GM23338 (cell line): ENCODE results near the gene PRODH2. TPM values are rescaled to one million over a fixed set of nuclear protein-coding genes. Genes with fewer than 3 reads are reported as not detected.

Experiments used
- ATAC-seq: fragments of 200-7000 bp; cut with Tn5 transposase; 3 replicates; pipeline ENCODE4 v1.9.1; 2020
- DNase-seq: peaks from one replicate; pipeline ENCODE4 v3.0.0-alpha.2; 2015; ENCODE audit warnings: low spot score
- H2AFZ ChIP-seq: fragments of 200-600 bp; sonication (generic); 2 replicates; pipeline ENCODE4 v1.8.0; 2016; ENCODE audit warnings: antibody characterized with exemption, mild to moderate bottlenecking, moderate library complexity
- H3F3A ChIP-seq: fragments of 200-600 bp; sonication (generic); replicated peaks from 2 replicates; pipeline ENCODE4 v1.8.0; 2017; ENCODE audit warnings: antibody characterized with exemption, mixed run types, low read depth
- H3K27ac ChIP-seq: fragments of 200-600 bp; sonication (generic); 2 replicates; pipeline ENCODE4 v1.6.1; 2016; ENCODE audit warnings: low read depth
- H3K27me3 ChIP-seq: fragments of 200-600 bp; sonication (generic); 2 replicates; pipeline ENCODE4 v1.8.0; 2016; ENCODE audit warnings: mild to moderate bottlenecking, mixed run types, moderate library complexity; ENCODE audit not compliant: insufficient read depth
- H3K36me3 ChIP-seq: fragments of 200-600 bp; sonication (generic); 2 replicates; pipeline ENCODE4 v1.8.0; 2016; ENCODE audit warnings: mild to moderate bottlenecking; ENCODE audit not compliant: insufficient read depth
- H3K4me1 ChIP-seq: fragments of 200-600 bp; sonication (generic); 2 replicates; pipeline ENCODE4 v1.8.0; 2016; ENCODE audit warnings: mild to moderate bottlenecking, moderate library complexity; ENCODE audit not compliant: insufficient read depth
- H3K4me2 ChIP-seq: fragments of 200-600 bp; sonication (generic); 2 replicates; pipeline ENCODE4 v1.7.1; 2017; ENCODE audit warnings: mixed run types
- H3K4me3 ChIP-seq: fragments of 200-600 bp; sonication (generic); 2 replicates; pipeline ENCODE4 v1.6.1; 2016; ENCODE audit warnings: mixed run types
- H3K79me2 ChIP-seq: fragments of 200-600 bp; sonication (generic); replicated peaks from 2 replicates; pipeline ENCODE4 v1.8.0; 2017; ENCODE audit warnings: mild to moderate bottlenecking; ENCODE audit not compliant: insufficient read depth
- H3K9me2 ChIP-seq: fragments of 200-600 bp; sonication (generic); 2 replicates; pipeline ENCODE4 v1.8.0; 2017; ENCODE audit not compliant: insufficient read depth
- H4K20me1 ChIP-seq: fragments of 200-600 bp; sonication (generic); replicated peaks from 2 replicates; pipeline ENCODE4 v1.8.0; 2017; ENCODE audit warnings: mild to moderate bottlenecking; ENCODE audit not compliant: insufficient read depth
- H3K27ac Mint-ChIP-seq: 2 replicates; pipeline ENCODE4 v1.8.0; 2020; ENCODE audit warnings: inconsistent platforms, mild to moderate bottlenecking, moderate library complexity, mixed read lengths
- H3K27me3 Mint-ChIP-seq: 3 replicates; pipeline ENCODE4 v1.8.0; 2022; ENCODE audit warnings: low read depth, mild to moderate bottlenecking, moderate library complexity, mixed read lengths, inconsistent platforms; ENCODE audit not compliant: insufficient read depth, poor library complexity
- H3K36me3 Mint-ChIP-seq: 3 replicates; pipeline ENCODE4 v1.8.0; 2021; ENCODE audit warnings: low read depth, mild to moderate bottlenecking, inconsistent platforms, moderate library complexity, mixed read lengths
- H3K4me1 Mint-ChIP-seq: 3 replicates; pipeline ENCODE4 v1.8.0; 2020; ENCODE audit warnings: mild to moderate bottlenecking, inconsistent platforms, mixed read lengths
- H3K4me3 Mint-ChIP-seq: 3 replicates; pipeline ENCODE4 v1.8.0; 2021; ENCODE audit warnings: moderate library complexity, mild to moderate bottlenecking, inconsistent platforms, mixed read lengths
- H3K9me3 Mint-ChIP-seq: 3 replicates; pipeline ENCODE4 v1.8.0; 2020; ENCODE audit warnings: moderate library complexity, mild to moderate bottlenecking, inconsistent platforms, mixed read lengths
- CREB1 ChIP-seq: fragments of 250-450 bp; sonication (Bioruptor Pico); IDR thresholded peaks from 2 replicates; pipeline ENCODE4 v1.5.0; 2020; ENCODE audit warnings: low read depth, mild to moderate bottlenecking, moderate library complexity
- CTCF ChIP-seq, 2 experiments: fragments of 200-600 bp in 1 of 2; sonication (generic) in 1 of 2; conservative IDR thresholded peaks; 2 replicates each; pipeline versions ENCODE4 v1.5.1 to v1.6.1; 2016 to 2017; ENCODE audit warnings: antibody characterized with exemption in 2 of 2, low read depth in 2 of 2, mild to moderate bottlenecking in 2 of 2, moderate library complexity in 1 of 2
- ETS1 ChIP-seq: IDR thresholded peaks from 2 replicates; pipeline ENCODE4 v1.6.1; 2016; ENCODE audit warnings: antibody characterized with exemption
- EZH2 ChIP-seq: fragments of 200-600 bp; sonication (generic); IDR thresholded peaks from one replicate; pipeline ENCODE4 v1.8.0; 2017; ENCODE audit warnings: antibody characterized with exemption, mild to moderate bottlenecking, low read depth; ENCODE audit not compliant: unreplicated experiment
- EZH2phosphoT487 ChIP-seq: fragments of 200-600 bp; sonication (generic); IDR thresholded peaks from one replicate; pipeline ENCODE4 v1.8.1; 2018; ENCODE audit warnings: antibody characterized with exemption; ENCODE audit not compliant: unreplicated experiment
- JUNB ChIP-seq: IDR thresholded peaks from one replicate; pipeline ENCODE4 v1.6.1; 2016; ENCODE audit warnings: antibody characterized with exemption; ENCODE audit not compliant: unreplicated experiment
- NANOG ChIP-seq: IDR thresholded peaks from 2 replicates; pipeline ENCODE4 v1.6.1; 2016; ENCODE audit warnings: antibody characterized with exemption, borderline replicate concordance
- POLR2AphosphoS5 ChIP-seq: IDR thresholded peaks from 2 replicates; pipeline ENCODE4 v1.6.1; 2016; ENCODE audit warnings: antibody characterized with exemption, low read depth
- REST ChIP-seq: IDR thresholded peaks from one replicate; pipeline ENCODE4 v1.6.1; 2018; ENCODE audit warnings: antibody characterized with exemption; ENCODE audit not compliant: unreplicated experiment
- STAT1 ChIP-seq: IDR thresholded peaks from one replicate; pipeline ENCODE4 v1.6.1; 2016; ENCODE audit warnings: antibody characterized with exemption; ENCODE audit not compliant: unreplicated experiment
- ZNF114 ChIP-seq: fragments of 250-450 bp; sonication (Bioruptor Pico); IDR thresholded peaks from 2 replicates; pipeline ENCODE4 v1.5.0; 2020; ENCODE audit warnings: mild to moderate bottlenecking, moderate library complexity
- ZNF331 ChIP-seq: fragments of 250-450 bp; sonication (Bioruptor Pico); IDR thresholded peaks from 2 replicates; pipeline ENCODE4 v1.5.0; 2020; ENCODE audit warnings: low read depth, mild to moderate bottlenecking, moderate library complexity
- ZNF462 ChIP-seq: fragments of 250-450 bp; sonication (Bioruptor Pico); IDR thresholded peaks from 2 replicates; pipeline ENCODE4 v1.5.0; 2020; ENCODE audit warnings: mild to moderate bottlenecking, moderate library complexity
- polyA plus RNA-seq: library from polyadenylated mRNA; unstranded; fragments of >200 nt; fragmentation: Nextera tagmentation; extraction: Ambion mirVana; gene quantifications from 2 replicates; pipeline ENCODE4 v1.2.1, GENCODE V29; 2016
- total RNA-seq: library from RNA; depleted of rRNA; stranded (reverse); fragments of >200 nt; shearing (Covaris generic); gene quantifications from 2 replicates; pipeline ENCODE4 v1.2.3, GENCODE V29; 2014

The PRODH2 gene
- total and polyA plus RNA-seq, 2 experiments from 2014 or later, result not detected

- no peaks in the 10 kb centered on the region for H3K36me3 ChIP-seq
- H3K27me3 ChIP-seq, result peaks cover 13% of the 10 kb centered on the region
- H2AFZ ChIP-seq, result no peak overlapping the region
- no peak overlapping the region; the same call in 1 of the 2 replicates for H3K4me3 ChIP-seq
- H3K27ac ChIP-seq, result no peak overlapping the region
- no peaks in the 10 kb centered on the region for H4K20me1 ChIP-seq
- DNase-seq, result no peak
- H3K4me1 Mint-ChIP-seq, result peaks cover 42% of the 10 kb centered on the region
- H3K9me2 ChIP-seq, result no peaks in the 10 kb centered on the region
- no peak overlapping the region; the same call in 2 of the 3 replicates for H3K4me3 Mint-ChIP-seq
- TF ChIP-seq CTCF (conservative IDR thresholded peaks at IDR 0.05; ENCODE audit: low read depth in 2 of 2), result no peak
- no peak for TF ChIP-seq EZH2
- no peak for TF ChIP-seq ZNF331 (CRISPR knock-in tag)
- TF ChIP-seq JUNB, result no peak
- TF ChIP-seq ETS1, result no peak
- no peak for TF ChIP-seq STAT1
- no peak for TF ChIP-seq CREB1 (CRISPR knock-in tag)
- no peak for TF ChIP-seq POLR2AphosphoS5
- no peak for TF ChIP-seq ZNF462 (CRISPR knock-in tag)
- TF ChIP-seq NANOG, result no peak
- no peak for TF ChIP-seq REST
- no peak for TF ChIP-seq EZH2phosphoT487
- no peak for TF ChIP-seq ZNF114 (CRISPR knock-in tag)
- peaks cover 29% of the 10 kb centered on the region for H3K4me1 ChIP-seq
- peaks cover 9% of the 10 kb centered on the region; the same call in 1 of the 2 replicates for H3F3A ChIP-seq
- no peaks in the 10 kb centered on the region for H3K79me2 ChIP-seq
- H3K4me2 ChIP-seq, result peak overlapping the region; percentile 89
- no peak for ATAC-seq
- no peak overlapping the region for H3K27ac Mint-ChIP-seq
- peaks cover 2% of the 10 kb centered on the region; the same call in 1 of the 3 replicates for H3K36me3 Mint-ChIP-seq
- peaks cover 29% of the 10 kb centered on the region for H3K27me3 Mint-ChIP-seq
- no peaks in the 10 kb centered on the region; the same call in 2 of the 3 replicates for H3K9me3 Mint-ChIP-seq
These were observed 34.7 kb downstream of the PRODH2 start for GRCh38 chr19:35777961-35778360.
